ENCODE data around the gene ELOVL4.

ELOVL4 gene

GRCh38 chr6:79909517-79909916, 37.8 kb downstream of the ELOVL4 start:
- no peak for DNase-seq

DNA sequence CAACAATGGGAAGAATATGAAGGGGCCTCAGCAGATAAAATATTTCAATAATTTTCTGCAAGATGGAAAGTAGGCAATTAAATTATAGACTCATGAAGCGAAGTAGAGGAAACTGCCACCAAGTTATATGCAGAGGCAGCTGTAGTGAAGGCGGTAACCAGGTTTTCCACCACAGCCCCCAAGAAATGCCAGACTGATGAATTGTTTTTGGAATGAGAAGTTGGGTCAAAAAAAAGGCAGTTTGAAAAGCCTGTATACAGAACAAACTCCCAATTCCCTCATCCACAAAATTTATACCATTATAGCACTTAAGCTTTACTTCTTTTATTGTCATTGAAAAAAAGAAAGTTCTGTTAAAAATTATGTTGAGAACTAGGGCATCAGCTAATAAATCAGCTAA, 45.3 kb downstream of the ELOVL4 start:
- no peak for DNase-seq

DNA sequence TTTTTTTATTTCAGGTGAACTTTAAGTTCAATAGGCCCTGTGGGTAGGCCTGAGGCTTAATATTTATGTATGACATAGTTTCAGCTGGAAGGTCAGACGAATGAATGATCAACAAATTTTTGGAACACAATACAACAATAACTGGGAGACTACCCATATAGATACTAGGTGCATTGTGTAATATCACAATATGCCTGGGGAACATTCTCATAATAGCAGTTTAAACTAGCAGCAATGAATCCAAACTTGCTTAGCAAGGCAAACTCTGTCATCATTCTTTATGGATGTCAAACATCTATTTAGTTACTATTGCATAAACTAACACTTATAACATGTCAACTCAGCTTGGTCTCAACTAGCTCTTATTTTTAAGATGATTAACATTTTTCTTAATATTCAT, 49.3 kb downstream of the ELOVL4 start:
- no peak for DNase-seq

GRCh38 chr6:79896075-79896449, 51.3 kb downstream of the ELOVL4 start:
- no peak for DNase-seq

GRCh38 chr6:79895382-79896074, 51.8 kb downstream of the ELOVL4 start:
- DNase-seq, result no peak

DNA sequence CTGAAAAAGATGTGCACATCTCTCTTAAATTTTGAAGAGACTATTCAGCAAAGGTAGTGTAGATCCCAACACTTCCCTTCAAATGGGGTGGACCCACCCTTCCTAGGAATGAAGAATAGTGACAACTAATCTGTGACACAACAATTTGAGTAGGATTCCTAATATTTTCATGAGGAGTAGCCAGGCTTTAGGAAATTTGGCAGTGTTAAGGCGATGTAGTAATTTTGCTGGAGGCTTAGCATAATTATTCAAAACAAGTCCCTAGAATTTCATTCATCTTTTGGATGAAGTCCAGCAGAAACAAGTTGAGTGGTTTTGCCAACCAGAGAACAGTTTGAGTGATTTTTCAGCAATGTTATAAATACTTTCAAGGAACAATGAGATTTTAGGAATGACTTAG, 52.4 kb downstream of the ELOVL4 start:
- DNase-seq, result peak; percentile 4

GRCh38 chr6:79888587-79888986, 58.8 kb downstream of the ELOVL4 start:
- DNase-seq, result no peak

DNA sequence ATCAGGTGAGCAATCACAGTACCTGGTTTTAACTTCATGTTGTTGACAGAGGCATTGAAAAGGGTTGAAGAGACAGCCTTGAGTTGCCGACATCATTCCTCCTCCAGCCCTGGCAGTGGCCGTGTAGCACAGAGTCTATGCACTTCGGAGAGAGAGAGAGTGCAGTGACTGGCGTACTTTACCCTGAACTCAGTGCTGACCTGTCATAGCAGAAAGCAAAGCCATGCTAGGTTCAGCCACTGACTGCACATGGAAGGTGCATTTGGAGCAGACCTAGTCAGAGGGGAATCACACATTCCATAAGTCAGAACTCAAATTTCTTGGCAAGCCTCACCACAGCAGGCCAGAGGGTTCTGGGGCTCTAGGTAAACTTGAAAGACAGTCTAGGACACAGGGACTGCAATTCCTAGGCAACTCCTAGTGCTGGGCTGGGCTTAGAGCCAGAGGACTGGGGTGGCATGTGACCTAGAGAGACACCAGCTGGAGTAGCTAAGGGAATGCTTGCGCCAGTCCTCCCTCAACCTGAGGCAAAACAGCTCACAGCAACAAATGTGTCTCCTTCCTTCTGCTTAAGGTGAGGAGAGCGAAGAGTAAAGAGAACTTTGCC, 69.1 kb downstream of the ELOVL4 start:
- DNase-seq, result no peak

GRCh38 chr6:79874531-79875134, 72.7 kb downstream of the ELOVL4 start:
- no peak for DNase-seq

DNA sequence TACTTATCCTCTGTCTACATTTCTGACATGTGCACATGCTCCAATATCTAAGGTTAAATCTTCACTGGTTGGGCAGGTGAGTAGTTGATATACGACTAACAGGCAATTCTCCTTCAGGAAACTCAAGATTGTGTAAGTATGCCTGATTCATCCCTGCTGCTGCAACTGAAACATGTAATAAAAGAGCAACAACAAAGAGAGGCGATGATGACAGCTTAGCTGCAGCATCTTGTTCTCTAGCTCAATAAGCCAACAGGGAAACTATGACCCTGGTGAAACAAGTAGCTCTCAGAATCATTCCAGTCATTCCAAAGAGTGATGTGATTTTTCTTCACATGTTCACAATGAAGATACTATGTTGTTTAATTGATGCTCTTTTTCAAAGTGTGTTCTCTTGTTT, 74.4 kb downstream of the ELOVL4 start:
- DNase-seq, result peak; percentile 50

GRCh38 chr6:79872303-79872702, 75.0 kb downstream of the ELOVL4 start:
- no peak for DNase-seq

- DNase-seq, result peak; percentile 72
These were observed 77.7 kb downstream of the ELOVL4 start for GRCh38 chr6:79869600-79870084.

DNA sequence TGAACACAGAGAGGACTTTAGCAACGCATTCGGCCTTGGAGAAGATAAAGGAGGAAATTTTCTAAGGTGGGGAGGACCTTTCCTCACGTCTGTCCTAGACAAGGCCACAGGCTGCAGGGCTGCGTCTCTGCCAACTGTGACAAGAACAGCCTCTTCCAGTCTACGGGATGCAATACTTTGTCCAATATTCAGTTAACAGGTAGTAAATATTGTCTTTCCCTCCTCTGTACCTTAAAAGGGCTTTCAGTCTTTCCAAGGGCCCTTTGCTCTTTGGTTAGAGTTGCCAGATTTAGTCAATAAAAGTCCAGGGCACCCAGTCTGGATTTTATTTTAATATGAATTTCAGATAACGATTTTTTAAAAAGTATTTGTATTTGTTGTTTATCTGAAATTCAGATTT, 78.2 kb downstream of the ELOVL4 start:
- DNase-seq, result no peak

DNA sequence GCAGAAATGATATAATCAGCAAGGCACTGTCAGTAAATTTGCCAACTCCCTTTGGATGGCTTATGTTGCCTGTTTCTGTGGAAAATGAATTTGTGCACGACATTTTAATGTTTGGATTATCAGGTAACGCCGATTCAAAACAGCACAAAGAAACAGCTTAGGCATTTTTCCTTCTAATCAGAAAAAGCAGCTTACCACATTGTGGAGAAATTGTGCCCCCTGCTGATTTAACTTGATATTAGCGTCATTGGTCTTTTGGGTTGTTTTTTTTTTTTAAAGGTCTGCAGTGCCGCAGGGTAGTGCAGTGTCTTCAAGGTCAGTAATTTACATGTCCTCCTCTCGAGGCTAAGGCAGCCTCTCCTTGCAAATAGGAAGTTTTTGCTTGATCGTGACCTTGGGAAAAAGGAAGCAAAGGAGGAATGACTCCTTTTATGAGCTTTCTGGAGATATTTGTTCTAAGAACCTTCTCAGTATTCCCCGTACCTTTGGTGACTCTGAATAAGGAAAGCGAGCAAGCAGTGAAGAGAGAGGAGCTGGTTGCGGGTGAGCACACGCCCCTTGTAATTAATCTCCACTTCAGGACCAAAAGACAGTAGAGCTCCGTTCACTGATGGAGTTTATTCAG, 79.1 kb downstream of the ELOVL4 start:
- DNase-seq, result peak; percentile 70

All from EL (cell line).